Raji (cell line): ENCODE measurements around the gene ANG.

ENCODE experiments used
- POLR2A ChIP-seq: IDR thresholded peaks from 2 replicates; pipeline ENCODE4 v1.6.1; 2011; ENCODE audit warnings: low read depth, low read length, control low read depth; ENCODE audit not compliant: insufficient read depth

The ANG gene

GRCh38 chr14:20714593-20715250 is 26.2 kb downstream of the ANG start:
- no peak for TF ChIP-seq POLR2A

GRCh38 chr14:20719777-20720176 is 31.2 kb downstream of the ANG start:
- TF ChIP-seq POLR2A = no peak

- TF ChIP-seq POLR2A = no peak
These were observed 32.2 kb downstream of the ANG start for GRCh38 chr14:20720741-20721140.

GRCh38 chr14:20722016-20722415 is 33.5 kb downstream of the ANG start:
- TF ChIP-seq POLR2A = no peak

- no peak for TF ChIP-seq POLR2A
These were observed 34.9 kb downstream of the ANG start for GRCh38 chr14:20723488-20723887.

DNA sequence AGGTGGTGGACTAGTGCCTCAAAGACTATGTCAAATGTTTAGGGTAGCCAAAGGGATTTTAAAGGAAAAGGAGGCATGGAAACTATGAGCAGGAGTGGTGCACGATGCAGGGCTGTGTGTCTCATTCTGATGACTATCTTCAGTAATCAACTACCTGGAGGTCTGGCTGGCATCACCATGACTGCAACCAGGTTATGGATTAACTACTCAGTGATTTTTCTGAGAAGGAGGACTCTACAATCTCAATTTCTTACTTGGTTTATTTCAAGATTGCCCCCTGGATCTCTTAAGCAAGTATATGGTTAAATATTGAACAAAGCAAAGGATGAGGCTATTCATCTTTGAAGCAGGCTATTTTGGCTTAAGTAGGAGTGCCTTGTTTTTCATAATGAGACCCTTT is 38.0 kb downstream of the ANG start:
- TF ChIP-seq POLR2A = no peak

DNA sequence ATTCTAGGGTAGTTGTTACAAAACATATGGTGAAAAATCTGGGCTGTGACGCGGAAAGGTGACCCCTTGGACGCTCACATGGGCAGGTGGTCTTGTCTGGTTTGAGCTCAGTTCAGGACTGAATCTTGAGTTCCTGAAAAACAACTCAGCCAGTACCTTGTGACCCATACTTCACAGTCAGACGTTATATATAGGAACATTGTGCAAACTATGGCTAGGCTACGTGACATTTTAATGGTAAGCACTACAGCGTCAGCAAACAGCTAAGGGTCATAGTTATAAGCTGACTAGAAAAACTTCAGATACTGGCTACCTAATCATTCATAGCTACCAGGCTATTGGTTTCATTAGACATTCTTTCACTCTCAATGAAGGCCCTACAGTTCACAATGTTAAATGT is 42.3 kb downstream of the ANG start:
- TF ChIP-seq POLR2A = no peak

- no peak for TF ChIP-seq POLR2A
These were observed 43.9 kb downstream of the ANG start for GRCh38 chr14:20732477-20732876.

GRCh38 chr14:20732979-20733635 is 44.5 kb downstream of the ANG start:
- no peak for TF ChIP-seq POLR2A

GRCh38 chr14:20733684-20734429 is 45.3 kb downstream of the ANG start:
- TF ChIP-seq POLR2A = no peak

- TF ChIP-seq POLR2A = no peak
These were observed 45.9 kb downstream of the ANG start for GRCh38 chr14:20734430-20734806.

DNA sequence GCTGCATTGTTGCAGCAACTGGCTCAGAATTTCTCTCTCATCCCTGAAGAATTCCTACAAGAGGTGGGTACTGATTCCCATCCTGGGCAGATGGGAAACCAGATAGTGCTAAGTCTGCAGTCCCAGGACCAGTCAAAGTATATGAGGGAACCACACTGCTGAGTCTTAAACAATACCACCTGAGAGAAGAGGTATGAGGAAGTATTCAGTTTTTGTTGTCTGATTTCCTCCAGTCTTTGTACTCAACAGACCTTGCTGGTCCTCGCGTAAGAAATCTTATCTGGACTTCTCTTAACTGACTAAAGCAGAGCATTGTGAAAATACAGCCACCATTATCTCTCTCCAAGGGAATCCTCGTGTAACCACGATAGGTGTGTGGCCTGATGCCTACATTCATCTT is 53.6 kb downstream of the ANG start:
- TF ChIP-seq POLR2A = no peak

DNA sequence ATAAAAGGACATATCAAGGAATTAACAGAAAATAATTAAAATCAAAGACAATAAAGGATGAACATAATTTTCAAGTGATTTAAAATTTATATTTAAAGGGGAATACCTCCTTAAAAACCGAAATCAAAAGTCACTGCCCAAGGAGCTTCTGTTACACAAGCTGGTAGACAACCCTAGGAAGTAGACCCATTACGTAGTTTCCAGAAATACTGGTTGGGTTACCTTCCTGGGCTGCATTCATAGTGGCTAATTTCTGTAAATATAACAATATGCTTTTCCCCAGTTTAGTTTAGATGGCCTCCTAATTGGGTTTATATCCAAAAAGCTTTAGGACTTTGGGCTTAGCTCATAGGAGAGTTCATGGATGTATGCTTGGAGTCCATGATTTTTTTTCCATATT is 55.0 kb downstream of the ANG start:
- TF ChIP-seq POLR2A = no peak
